Gastroesophageal sphincter (tissue), 4 donors: ENCODE data around the gene MEGF8. TPM values are rescaled to one million over a fixed set of nuclear protein-coding genes. Genes with fewer than 3 reads are reported as not detected.
"Not testable (repeated sequence)": the region's sequence is repeated elsewhere in the genome, so short reads cannot be mapped to it uniquely, and the experiment has no call there.

Experiments used
- ATAC-seq: fragments of 150-250 bp; one replicate; pipeline ENCODE4 v1.9.1; 2016; ENCODE audit warnings: mild to moderate bottlenecking, moderate library complexity
- H3K27ac ChIP-seq, 4 donors: fragments of 200-600 bp; sonication (generic) in 3 of 4; 1 replicate in 3 of 4; 2 replicates in 1 of 4; pipeline ENCODE4 v1.5.1; 2016 to 2019
- H3K27me3 ChIP-seq: fragments of 200-600 bp; sonication (generic); one replicate; pipeline ENCODE4 v1.5.1; 2019
- H3K36me3 ChIP-seq, 2 donors: fragments of 200-600 bp; sonication (generic); one replicate each; pipeline ENCODE4 v1.5.1; 2019; ENCODE audit warnings: control low read depth in 1 of 2
- H3K4me1 ChIP-seq, 3 donors: fragments of 200-600 bp; sonication (generic); 1 replicate in 2 of 3; 2 replicates in 1 of 3; pipeline ENCODE4 v1.5.1; 2016 to 2019; ENCODE audit warnings: control low read depth in 2 of 3
- H3K4me3 ChIP-seq, 2 donors: fragments of 200-600 bp; sonication (generic); one replicate each; pipeline ENCODE4 v1.5.1; 2019; ENCODE audit warnings: mild to moderate bottlenecking in 1 of 2, moderate library complexity in 1 of 2
- H3K9me3 ChIP-seq, 3 donors: fragments of 200-600 bp; sonication (generic); one replicate each; pipeline ENCODE4 v1.5.1; 2017 to 2019; ENCODE audit warnings: control low read depth in 2 of 3
- CTCF ChIP-seq, 4 experiments: fragments of 200-600 bp in 2 of 4; fragments of 450-650 bp in 2 of 4; sonication (generic) in 1 of 4; IDR thresholded peaks; one replicate each; pipeline ENCODE4 v1.5.1; 2017 to 2019; ENCODE audit warnings: antibody characterized with exemption in 4 of 4, mild to moderate bottlenecking in 2 of 4, moderate library complexity in 2 of 4
- EP300 ChIP-seq: sonication (generic); formaldehyde crosslinking; IDR thresholded peaks from one replicate; pipeline ENCODE4 v1.6.1; 2017; ENCODE audit warnings: antibody characterized with exemption, mild to moderate bottlenecking
- POLR2A ChIP-seq, 2 donors: fragments of 450-650 bp; IDR thresholded peaks; one replicate each; pipeline ENCODE4 v1.6.1; 2017; ENCODE audit warnings: antibody characterized with exemption in 2 of 2, mild to moderate bottlenecking in 2 of 2, moderate library complexity in 1 of 2
- POLR2AphosphoS5 ChIP-seq: sonication (generic); formaldehyde crosslinking; IDR thresholded peaks from one replicate; pipeline ENCODE4 v1.6.1; 2017; ENCODE audit warnings: antibody characterized with exemption
- WGBS, 2 donors: methylation state at CpG; one replicate each; pipeline ENCODE4 v1.1.5; 2018; ENCODE audit warnings: low coverage in 1 of 2; 5-methylcytosine and 5-hydroxymethylcytosine counted together
- total RNA-seq, 4 donors: library from RNA; depleted of rRNA; stranded (reverse); fragments of >200 nt; gene quantifications; one replicate each; pipeline ENCODE4 v1.1.0, GENCODE V29; 2016

Gene MEGF8
- total RNA-seq, 4 donors from 2014 or later = 13.9 to 44.4 (median 18.1) TPM

- Histone ChIP-seq H3K4me1 (peaks cover 0 to 65% (median 35%) of the 10 kb centered on the region in 3 donors), H3K4me3 (no peak overlapping the region), H3K27me3 (peaks cover 18% of the 10 kb centered on the region), H3K36me3 (peaks cover 0 to 5% of the 10 kb centered on the region in 2 donors), H3K27ac (no peak overlapping the region), H3K9me3 (no peaks in the 10 kb centered on the region)
- no peak for ATAC-seq
- no peak for TF ChIP-seq EP300
- TF ChIP-seq CTCF (IDR thresholded peaks at IDR 0.05) = no peak
- TF ChIP-seq POLR2A (IDR thresholded peaks at IDR 0.05) = no peak
- TF ChIP-seq POLR2AphosphoS5 = no peak
- WGBS, 2 donors = 50 to 57% methylated on average over 1 of the region's 1 CpG
Measured at GRCh38 chr19:42328106-42328505, 2.7 kb downstream of the MEGF8 start.

GRCh38 chr19:42328854-42329253, 3.4 kb downstream of the MEGF8 start:
- H3K27ac ChIP-seq = no peak overlapping the region
- TF ChIP-seq CTCF (IDR thresholded peaks at IDR 0.05) (no peak), EP300 (no peak), POLR2AphosphoS5 (no peak), POLR2A (IDR thresholded peaks at IDR 0.05) (no peak)
- H3K9me3 ChIP-seq = no peaks in the 10 kb centered on the region
- 70 to 75% methylated on average over 1 to 2 of the region's 2 CpGs for WGBS, 2 donors
- H3K4me3 ChIP-seq = no peak overlapping the region
- peaks cover 0 to 62% (median 35%) of the 10 kb centered on the region in 3 donors for H3K4me1 ChIP-seq
- H3K36me3 ChIP-seq = peaks cover 0 to 12% of the 10 kb centered on the region in 2 donors
- ATAC-seq = no peak
- H3K27me3 ChIP-seq = peaks cover 11% of the 10 kb centered on the region

- H3K27ac ChIP-seq = no peak overlapping the region
- no peaks in the 10 kb centered on the region for H3K27me3 ChIP-seq
- no CpG with 5 or more reads among the region's 2 CpGs for WGBS, 2 donors
- H3K36me3 ChIP-seq = peaks cover 0 to 26% of the 10 kb centered on the region in 2 donors
- no peak overlapping the region for H3K4me3 ChIP-seq
- no peak for ATAC-seq
- peaks cover 0 to 52% (median 22%) of the 10 kb centered on the region in 3 donors for H3K4me1 ChIP-seq
- no peaks in the 10 kb centered on the region for H3K9me3 ChIP-seq
- TF ChIP-seq POLR2A (IDR thresholded peaks at IDR 0.05) (no peak), CTCF (IDR thresholded peaks at IDR 0.05) (no peak), POLR2AphosphoS5 (no peak), EP300 (no peak)
Measured at GRCh38 chr19:42330241-42330711, 4.8 kb downstream of the MEGF8 start.

- not testable (repeated sequence) for ATAC-seq, H3K27me3 ChIP-seq, H3K9me3 ChIP-seq, H3K4me3 ChIP-seq, H3K27ac ChIP-seq
- WGBS, 2 donors = 67 to 70% methylated on average over 1 to 2 of the region's 3 CpGs
- Histone ChIP-seq H3K4me1 (peaks cover 0 to 47% (median 19%) of the 10 kb centered on the region in 3 donors), H3K36me3 (peaks cover 0 to 37% of the 10 kb centered on the region in 2 donors)
Measured at GRCh38 chr19:42331333-42331732, 5.9 kb downstream of the MEGF8 start.

- TF ChIP-seq POLR2AphosphoS5 (no peak), EP300 (no peak), CTCF (IDR thresholded peaks at IDR 0.05) (no peak), POLR2A (IDR thresholded peaks at IDR 0.05) (no peak)
- Histone ChIP-seq H3K9me3 (no peaks in the 10 kb centered on the region), H3K27me3 (no peaks in the 10 kb centered on the region), H3K4me3 (no peak overlapping the region), H3K27ac (no peak overlapping the region), H3K36me3 (peaks cover 0 to 44% of the 10 kb centered on the region in 2 donors), H3K4me1 (peaks cover 0 to 40% (median 12%) of the 10 kb centered on the region in 3 donors)
- no peak for ATAC-seq
- WGBS, 2 donors = 90% methylated on average over 3 of the region's 6 CpGs; no CpG with 5 or more reads in 1 of the 2 donors
Measured at GRCh38 chr19:42332059-42332458, 6.6 kb downstream of the MEGF8 start.
